WERI-Rb-1 (cell line): ENCODE data around the gene PDE12.
A peak's percentile ranks its signal among the peaks of the same experiment; 100 is the strongest.

ENCODE experiments used
- DNase-seq: peaks from one replicate; pipeline ENCODE4 v3.0.0-alpha.2; 2020
- H3K27ac ChIP-seq: fragments of 250-450 bp; sonication (Bioruptor Pico); 2 replicates; pipeline ENCODE4 v1.5.1; 2020; ENCODE audit warnings: mild to moderate bottlenecking, moderate library complexity
- H3K27me3 ChIP-seq: fragments of 250-450 bp; sonication (Bioruptor Pico); 2 replicates; pipeline ENCODE4 v1.5.1; 2021; ENCODE audit warnings: mild to moderate bottlenecking, low read depth, moderate library complexity; ENCODE audit not compliant: insufficient read depth, severe bottlenecking
- H3K36me3 ChIP-seq: fragments of 250-450 bp; sonication (Bioruptor Pico); 2 replicates; pipeline ENCODE4 v1.5.1; 2020; ENCODE audit warnings: mild to moderate bottlenecking, moderate library complexity
- H3K4me3 ChIP-seq: 2 replicates; pipeline ENCODE4 v1.5.1; 2011; ENCODE audit warnings: low read depth, mild to moderate bottlenecking, control low read depth, low read length
- H3K9me3 ChIP-seq: fragments of 250-450 bp; sonication (Bioruptor Pico); 2 replicates; pipeline ENCODE4 v1.5.1; 2021; ENCODE audit warnings: mild to moderate bottlenecking, moderate library complexity; ENCODE audit not compliant: severe bottlenecking
- TF ChIP-seq, protein P1 (sequence below): IDR thresholded peaks from 2 replicates; pipeline ENCODE4 v1.5.1; 2011; ENCODE audit warnings: low read depth, mild to moderate bottlenecking, control low read depth, inconsistent platforms, low read length

Gene PDE12, protein sequence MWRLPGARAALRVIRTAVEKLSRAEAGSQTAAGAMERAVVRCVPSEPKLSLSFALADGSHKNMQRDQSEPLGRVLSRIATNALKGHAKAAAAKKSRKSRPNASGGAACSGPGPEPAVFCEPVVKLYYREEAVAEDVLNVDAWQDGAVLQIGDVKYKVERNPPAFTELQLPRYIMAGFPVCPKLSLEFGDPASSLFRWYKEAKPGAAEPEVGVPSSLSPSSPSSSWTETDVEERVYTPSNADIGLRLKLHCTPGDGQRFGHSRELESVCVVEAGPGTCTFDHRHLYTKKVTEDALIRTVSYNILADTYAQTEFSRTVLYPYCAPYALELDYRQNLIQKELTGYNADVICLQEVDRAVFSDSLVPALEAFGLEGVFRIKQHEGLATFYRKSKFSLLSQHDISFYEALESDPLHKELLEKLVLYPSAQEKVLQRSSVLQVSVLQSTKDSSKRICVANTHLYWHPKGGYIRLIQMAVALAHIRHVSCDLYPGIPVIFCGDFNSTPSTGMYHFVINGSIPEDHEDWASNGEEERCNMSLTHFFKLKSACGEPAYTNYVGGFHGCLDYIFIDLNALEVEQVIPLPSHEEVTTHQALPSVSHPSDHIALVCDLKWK

GRCh38 chr3:57555738-57556458 is at the start of gene PDE12:
PDE12 (plus strand) TSS chr3:57556274; CDS start chr3:57556380, 106 bp downstream.
- Histone ChIP-seq H3K9me3 (no peaks in the 10 kb centered on the region), H3K27ac (peak within 1 kb of the TSS; percentile 95), H3K36me3 (peaks cover 38% of the 10 kb centered on the region), H3K4me3 (peak within 1 kb of the TSS; percentile 47), H3K27me3 (no peaks in the 10 kb centered on the region)
- DNase-seq: peak; percentile 88
- TF ChIP-seq, protein P1, sequence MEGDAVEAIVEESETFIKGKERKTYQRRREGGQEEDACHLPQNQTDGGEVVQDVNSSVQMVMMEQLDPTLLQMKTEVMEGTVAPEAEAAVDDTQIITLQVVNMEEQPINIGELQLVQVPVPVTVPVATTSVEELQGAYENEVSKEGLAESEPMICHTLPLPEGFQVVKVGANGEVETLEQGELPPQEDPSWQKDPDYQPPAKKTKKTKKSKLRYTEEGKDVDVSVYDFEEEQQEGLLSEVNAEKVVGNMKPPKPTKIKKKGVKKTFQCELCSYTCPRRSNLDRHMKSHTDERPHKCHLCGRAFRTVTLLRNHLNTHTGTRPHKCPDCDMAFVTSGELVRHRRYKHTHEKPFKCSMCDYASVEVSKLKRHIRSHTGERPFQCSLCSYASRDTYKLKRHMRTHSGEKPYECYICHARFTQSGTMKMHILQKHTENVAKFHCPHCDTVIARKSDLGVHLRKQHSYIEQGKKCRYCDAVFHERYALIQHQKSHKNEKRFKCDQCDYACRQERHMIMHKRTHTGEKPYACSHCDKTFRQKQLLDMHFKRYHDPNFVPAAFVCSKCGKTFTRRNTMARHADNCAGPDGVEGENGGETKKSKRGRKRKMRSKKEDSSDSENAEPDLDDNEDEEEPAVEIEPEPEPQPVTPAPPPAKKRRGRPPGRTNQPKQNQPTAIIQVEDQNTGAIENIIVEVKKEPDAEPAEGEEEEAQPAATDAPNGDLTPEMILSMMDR: no peak

DNA sequence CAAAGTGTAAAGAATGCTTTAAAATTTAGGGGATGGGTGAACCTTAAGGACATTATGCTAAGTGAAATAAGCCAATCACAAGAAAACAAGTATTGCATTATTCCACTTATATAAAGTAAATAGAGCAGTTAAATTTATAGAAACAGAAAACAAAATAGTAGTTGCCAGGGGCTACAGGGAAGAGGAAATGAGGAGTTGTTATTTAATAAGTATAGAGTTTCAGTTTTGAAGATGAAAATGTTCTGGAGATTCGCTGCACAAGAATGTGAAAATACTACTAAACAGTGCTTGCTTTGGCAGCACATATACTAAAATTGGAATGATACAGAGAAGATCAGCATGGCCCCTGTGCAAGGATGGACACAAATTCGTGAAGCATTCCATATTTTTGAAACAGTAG is 43.9 kb upstream of the PDE12 start:
- no peak overlapping the region for H3K4me3 ChIP-seq
- no peaks in the 10 kb centered on the region for H3K9me3 ChIP-seq
- no peak for DNase-seq
- H3K27ac ChIP-seq: no peak overlapping the region
- H3K36me3 ChIP-seq: no peaks in the 10 kb centered on the region
- TF ChIP-seq, protein P1: no peak
- H3K27me3 ChIP-seq: no peaks in the 10 kb centered on the region

DNA sequence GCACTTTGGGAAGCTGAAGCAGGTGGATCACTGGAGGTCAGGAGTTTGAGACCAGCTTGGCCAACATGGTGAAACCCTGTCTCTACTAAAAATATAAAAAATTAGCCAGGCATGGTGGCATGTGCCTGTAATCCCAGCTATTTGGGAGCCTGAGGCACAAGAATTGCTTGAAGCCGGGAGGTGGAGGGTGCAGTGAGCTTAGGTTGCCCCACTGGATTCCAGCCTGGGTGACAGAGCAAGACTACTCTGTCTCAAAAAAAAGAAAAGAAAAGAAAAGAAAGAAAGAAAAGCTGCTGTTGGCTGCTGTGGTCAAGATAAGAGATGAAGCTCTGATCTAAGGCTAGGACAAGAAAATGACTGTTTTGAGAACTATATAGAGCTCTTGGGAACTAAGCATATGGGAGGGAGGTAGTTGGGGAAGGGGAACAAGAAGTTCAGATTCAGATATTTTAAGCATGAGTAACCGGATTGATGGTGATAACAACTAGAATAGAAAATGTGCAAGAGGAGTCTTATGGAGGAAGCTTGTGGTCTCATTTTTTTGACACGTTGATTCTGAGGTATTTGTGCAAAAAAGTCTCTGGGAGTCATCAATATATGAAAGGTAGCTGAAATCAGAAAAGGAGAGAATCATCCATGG is 37.7 kb upstream of the PDE12 start:
- Histone ChIP-seq H3K4me3 (no peak overlapping the region), H3K9me3 (no peaks in the 10 kb centered on the region), H3K27me3 (no peaks in the 10 kb centered on the region), H3K36me3 (no peaks in the 10 kb centered on the region), H3K27ac (no peak overlapping the region)
- DNase-seq: no peak
- TF ChIP-seq, protein P1: no peak

DNA sequence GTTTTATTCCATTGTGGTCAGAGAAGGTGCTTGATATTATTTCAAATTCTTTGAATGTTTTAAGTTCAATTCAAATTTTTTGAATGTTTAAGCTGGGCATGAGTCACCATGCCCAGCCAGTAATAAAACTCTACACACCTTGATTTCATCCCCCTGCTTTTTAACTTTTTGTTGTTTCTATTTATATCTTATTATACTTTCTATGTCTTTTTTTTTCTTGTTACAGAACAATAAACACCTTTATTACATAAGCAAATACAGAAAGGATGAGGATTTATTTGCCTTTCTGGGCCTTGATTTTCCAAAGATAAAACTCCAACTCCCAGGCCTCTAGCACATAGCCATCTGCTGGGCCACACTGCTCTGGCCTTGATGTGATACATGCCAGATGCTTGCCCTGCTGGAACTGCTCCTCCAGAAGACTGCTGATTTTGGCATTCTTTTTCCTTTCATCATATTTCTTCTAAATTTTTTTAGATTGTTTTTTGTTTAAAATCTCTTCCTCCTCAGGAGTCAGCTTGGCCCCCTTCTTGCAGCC is 25.9 kb upstream of the PDE12 start:
- H3K36me3 ChIP-seq: no peaks in the 10 kb centered on the region
- no peak overlapping the region for H3K4me3 ChIP-seq
- TF ChIP-seq, protein P1: no peak
- no peak overlapping the region for H3K27ac ChIP-seq
- no peaks in the 10 kb centered on the region for H3K9me3 ChIP-seq
- DNase-seq: no peak
- H3K27me3 ChIP-seq: no peaks in the 10 kb centered on the region

DNA sequence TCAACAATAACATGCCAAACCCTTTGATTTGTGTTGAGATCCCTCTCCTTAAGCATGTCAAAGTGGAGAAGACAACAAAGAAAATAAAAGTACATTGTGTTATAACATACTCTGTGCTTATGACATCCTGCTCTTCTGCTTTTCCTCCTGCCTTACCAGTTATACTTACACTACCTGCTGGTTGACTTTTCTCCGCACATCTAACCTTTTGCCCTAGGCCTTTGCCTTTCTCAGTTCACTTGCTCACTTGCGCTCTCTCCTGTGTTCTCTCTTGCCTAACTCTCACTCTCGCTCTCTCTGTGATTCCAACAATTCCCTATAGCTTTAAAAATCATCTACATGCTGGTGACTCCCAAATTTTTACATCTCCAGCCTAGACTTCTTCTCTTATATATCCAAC is 17.6 kb upstream of the PDE12 start:
- DNase-seq: no peak
- TF ChIP-seq, protein P1: no peak
- no peak overlapping the region for H3K27ac ChIP-seq
- H3K9me3 ChIP-seq: no peaks in the 10 kb centered on the region
- H3K36me3 ChIP-seq: no peaks in the 10 kb centered on the region
- H3K4me3 ChIP-seq: no peak overlapping the region
- H3K27me3 ChIP-seq: no peaks in the 10 kb centered on the region
